G401 (cell line): ENCODE results near the gene INSL3. TPM values are rescaled to one million over a fixed set of nuclear protein-coding genes. Genes with fewer than 3 reads are reported as not detected.
"Not testable (repeated sequence)": the region's sequence is repeated elsewhere in the genome, so short reads cannot be mapped to it uniquely, and the experiment has no call there.

Experiments
- DNase-seq: peaks from one replicate; pipeline ENCODE4 v3.0.0-alpha.2; 2015; ENCODE audit warnings: low spot score
- in situ Hi-C: cut with HindIII; loops from 2 replicates; pipeline ENCODE4 v1.10.0; 2016; ENCODE audit warnings: low sequenced_read_pairs, mixed read lengths
- total RNA-seq: library from RNA; depleted of rRNA; stranded (reverse); fragments of >200 nt; shearing (Covaris generic); gene quantifications from 2 replicates; pipeline ENCODE4 v1.2.3, GENCODE V29; 2014

The INSL3 gene
- total RNA-seq, 1 experiment from 2014 or later: not detected

DNA sequence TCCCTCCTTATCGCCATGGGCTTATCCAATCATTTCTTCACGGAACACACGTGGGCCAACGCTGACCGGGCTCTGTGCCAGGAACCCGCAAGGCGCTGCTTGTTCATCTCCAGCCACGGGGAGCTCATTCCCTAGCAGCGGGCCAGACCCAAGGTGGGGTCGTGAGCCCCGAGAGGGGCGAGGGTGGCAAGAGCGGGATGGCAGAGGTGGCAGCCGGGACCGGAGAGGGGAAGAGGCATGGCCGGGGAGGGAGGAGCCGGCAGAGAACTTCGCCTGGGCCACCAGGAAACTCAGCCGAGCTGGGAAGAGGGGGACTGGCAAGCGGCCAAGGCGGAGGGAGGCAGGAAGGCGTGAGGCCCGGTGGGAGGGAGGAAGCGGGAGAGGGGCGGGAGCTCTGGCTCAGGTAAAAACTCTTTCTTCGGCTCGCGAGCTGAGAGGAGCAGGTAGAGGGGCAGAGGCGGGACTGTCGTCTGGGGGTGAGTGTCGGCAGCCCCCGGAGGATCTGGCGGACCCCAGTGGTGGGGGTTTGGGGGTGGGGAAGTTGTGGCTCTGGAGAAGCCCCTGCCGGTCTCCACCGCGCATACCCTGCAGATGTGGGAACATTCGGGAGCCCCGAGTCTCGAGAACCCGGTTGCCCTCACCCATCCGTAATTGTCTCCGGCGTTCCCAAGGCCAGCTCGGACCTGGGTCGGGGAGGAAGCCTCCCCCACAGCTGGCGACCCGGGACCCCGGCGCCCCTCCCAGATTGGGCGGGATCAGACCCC, 26.4 kb downstream of the INSL3 start, which contains the start of gene B3GNT3:
Gene B3GNT3 (plus strand): TSS at position 408 of the 764 bp plus-strand sequence. CDS start 12,670 bp downstream, outside the sequence.
- in situ Hi-C loops: no loop called here
- DNase-seq: no peak

DNA sequence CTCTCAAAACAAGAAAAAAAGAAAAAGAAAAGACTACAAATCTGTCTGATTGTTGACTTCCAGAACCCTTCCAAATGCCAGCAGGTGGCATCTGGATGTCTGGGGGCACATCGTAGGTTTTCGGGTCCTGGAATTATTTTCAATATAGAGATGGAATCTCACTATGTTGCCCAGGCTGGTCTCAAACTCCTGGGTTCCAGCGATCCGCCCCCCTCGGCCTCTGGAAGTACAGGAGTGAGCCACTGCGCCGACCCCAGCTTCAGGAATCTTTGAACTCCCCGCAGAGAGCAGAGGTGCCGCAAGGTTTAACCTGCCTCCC, 26.9 kb downstream of the INSL3 start:
- no peak for DNase-seq

DNA sequence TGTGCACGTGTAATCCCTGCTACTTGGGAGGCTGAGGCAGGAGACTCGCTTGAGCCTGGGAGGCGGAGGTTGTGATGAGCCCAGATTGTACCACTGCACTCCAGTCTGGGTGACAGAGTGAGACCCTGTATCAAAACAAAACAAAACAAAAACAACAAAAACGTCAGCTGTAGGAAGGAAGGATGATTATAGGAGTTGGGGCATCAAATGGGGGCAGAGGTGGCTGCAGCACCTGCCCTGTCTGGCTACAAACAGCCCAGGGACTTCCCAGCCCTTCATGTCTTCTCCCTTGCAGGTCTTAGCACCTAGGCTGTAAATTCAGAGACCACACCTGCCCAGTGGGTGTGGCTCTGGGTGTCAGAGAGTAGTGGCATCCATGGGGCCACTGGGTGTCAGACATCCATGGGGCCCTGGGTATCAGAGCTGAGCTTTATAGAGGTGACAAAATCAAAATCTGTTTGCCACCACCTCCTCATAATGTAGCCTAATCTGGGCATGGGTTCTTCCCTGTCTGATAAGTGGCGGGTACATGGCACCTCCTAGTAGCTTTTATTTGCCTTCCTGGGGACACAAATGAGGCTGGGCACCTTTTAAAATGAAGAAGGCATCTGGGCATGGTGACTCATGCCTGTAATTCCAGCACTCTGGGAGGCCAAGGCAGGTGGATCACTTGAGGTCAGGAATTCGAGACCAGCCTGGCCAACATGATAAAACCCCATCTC, 31.1 kb downstream of the INSL3 start:
- in situ Hi-C loops: no loop called here

More for the DNA sequence above, 26.9 kb downstream of the INSL3 start:
- in situ Hi-C loops: no loop called here

DNA sequence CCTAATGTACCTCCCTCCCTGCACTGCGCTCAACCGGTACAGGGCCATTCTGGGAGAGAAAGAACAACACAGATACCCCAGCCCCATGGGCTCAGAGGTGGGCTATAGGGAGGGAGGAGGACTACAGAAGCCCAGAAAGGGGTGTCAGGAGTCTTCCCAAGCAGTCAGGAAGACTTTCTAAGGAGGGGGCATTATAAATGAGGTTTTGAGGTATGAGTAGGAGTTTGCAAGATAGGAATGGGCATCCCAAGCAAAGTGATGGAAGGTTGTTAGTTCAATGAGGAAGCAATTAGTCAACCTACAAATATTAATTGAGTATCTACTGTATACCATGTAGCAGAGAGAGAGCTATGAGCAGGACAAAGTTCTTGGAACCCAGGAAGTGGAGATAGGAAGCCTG, 32.7 kb downstream of the INSL3 start:
- DNase-seq: no peak
- in situ Hi-C loops: no loop called here

More for the DNA sequence above, 31.1 kb downstream of the INSL3 start:
- DNase-seq: no peak

DNA sequence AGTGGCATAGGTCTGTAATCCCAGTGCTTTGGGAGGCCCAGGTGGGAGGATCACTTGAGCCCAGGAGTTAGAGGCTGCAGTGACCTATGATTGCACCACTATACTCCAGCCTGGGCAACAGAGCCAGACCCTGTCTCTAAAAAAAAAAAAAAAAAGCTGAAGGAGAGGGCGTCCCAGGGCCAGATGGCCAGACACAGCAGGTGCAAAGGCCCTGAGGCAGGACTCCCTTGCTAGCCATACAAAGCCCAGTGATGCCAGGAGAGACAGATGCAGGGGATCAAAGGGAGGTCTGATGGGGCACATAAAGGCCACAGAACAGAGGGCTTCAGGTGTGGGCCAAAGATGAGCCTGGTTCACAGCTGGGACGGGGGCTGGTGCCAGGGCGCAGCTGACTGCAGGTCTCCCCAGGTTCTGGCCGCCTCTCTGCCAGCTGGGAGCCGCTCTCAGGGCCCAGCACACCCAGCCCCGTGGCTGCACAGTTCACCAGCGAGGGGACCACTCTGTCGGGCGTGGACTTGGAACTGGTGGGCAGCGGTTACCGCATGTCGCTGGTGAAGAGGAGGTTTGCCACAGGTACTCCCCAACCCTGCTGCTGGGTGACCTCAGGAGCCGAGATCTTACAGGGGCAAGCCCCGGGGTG, 33.9 kb downstream of the INSL3 start:
- in situ Hi-C loops: no loop called here
- no peak for DNase-seq

DNA sequence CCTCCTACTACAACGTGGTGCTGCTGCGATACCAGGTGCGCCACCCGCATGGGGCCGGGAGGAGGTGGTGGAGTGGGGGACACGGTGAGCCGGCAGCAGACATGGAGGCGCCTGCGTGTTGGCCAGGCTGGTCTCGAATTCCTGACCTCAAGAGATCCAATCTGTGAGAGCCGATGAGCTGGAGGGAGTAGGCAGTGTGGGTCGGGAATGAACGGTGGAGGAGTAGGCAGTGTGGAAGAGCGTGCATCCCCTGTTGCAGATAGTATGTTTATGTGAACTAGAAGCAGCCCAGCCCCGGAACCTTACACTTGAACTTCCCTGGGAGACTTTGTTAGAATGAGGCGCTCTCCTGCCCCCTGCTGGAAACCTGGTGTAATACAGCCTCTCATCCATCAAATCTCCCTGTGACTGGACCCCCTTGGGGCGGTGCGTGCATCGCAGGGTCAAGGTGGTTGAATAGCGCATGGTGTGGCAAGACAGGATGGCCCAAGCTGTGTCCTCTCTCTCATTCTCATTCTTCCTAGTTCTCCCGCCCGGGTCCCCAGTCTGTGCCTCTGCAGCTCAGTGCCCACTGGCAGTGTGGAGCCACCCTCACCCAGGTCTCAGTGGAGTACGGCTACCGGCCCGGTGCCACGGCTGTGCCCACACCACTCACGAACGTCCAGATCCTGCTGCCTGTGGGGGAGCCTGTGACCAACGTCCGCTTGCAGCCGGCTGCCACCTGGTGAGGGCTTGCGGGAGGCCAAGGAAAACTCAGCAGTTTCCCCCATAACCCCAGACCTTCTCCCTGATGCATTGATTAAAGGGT, 36.9 kb downstream of the INSL3 start:
- in situ Hi-C loops: no loop called here
- DNase-seq: peak; percentile 83

DNA sequence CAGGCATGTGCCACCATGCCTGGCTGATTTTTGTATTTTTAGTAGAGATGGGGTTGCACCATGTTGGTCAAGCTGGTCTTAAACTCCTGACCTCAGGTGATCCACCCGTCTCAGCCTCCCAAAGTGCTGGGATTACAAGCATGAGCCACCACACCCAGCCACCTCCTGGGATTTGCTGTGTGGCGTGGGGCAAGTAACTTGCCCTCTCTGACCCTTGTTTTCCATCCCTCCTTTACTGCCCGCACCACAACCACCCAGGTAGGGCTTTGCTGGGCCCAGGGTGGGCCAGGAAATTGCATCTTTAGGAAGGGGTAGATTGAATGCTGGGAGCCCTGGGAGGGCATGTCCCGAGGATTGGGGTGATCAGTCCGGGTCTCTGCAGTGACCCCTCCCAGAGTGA, 37.6 kb downstream of the INSL3 start:
- in situ Hi-C loops, DNase-seq: not testable (repeated sequence)

DNA sequence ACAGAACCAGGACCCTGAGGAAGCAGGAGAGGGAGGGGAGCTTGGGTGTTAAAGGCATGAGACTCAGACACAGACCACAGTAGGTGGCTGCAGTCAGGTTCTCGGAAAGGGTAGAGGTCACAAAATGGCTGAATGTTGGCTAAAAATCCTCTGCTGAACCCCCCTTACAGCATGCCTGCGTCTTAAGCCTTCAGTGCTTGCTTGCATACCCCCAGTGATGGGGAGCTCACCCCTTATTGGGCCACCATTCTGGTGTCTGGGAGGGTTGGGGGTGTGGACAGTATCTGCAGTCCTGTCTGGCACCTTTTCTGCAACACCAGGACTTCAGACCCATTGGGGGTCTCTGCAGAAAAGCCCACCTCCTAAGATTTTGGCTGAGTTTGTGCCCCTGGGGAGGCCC, 40.5 kb downstream of the INSL3 start:
- in situ Hi-C loops: no loop called here

DNA sequence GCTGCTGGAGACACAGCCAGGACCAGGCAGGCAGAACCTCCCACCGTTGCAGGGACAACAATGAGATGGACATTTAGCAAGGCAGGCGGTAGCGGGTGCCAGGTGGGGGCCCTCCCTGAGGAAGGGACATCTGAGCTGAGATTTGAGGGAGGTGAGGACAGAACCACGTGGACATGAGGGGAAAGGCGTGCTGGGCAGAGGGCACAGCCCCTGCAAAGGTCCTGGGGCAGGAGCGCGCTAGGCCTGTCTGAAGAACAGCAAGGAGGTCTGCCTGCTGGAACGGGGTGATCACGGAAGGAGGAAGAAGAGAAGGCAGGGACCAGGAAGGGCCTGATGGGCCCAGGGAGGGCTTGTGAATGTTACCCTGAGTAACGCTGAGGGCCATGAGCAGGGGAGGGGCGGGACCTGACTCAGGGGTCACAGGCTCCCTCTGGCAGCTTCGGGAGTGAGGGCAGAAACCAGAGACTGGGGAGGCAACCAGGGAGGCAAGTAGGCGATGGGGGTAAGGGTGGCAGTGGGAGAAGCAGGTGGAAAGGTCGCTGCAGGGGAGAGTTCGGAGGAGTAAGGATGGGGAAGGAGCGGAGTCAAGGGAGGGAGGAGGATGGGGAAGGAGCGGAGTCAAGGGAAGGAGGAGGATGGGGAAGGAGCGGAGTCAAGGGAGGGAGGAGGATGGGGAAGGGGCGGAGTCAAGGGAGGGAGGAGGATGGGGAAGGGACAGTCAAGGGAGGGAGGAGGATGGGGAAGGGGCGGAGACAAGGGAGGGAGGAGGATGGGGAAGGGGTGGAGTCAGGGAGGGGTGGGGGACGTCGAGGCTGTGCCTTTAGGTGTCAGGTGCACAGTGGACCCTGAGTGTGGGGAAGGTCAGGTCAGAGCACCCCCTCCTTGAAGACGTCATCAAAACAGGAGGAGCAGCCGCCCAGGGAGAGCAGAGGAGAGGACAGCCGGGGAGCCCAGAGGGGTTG, 42.1 kb downstream of the INSL3 start:
- in situ Hi-C loops: no loop called here

More for the DNA sequence above, 40.5 kb downstream of the INSL3 start:
- DNase-seq: no peak

DNA sequence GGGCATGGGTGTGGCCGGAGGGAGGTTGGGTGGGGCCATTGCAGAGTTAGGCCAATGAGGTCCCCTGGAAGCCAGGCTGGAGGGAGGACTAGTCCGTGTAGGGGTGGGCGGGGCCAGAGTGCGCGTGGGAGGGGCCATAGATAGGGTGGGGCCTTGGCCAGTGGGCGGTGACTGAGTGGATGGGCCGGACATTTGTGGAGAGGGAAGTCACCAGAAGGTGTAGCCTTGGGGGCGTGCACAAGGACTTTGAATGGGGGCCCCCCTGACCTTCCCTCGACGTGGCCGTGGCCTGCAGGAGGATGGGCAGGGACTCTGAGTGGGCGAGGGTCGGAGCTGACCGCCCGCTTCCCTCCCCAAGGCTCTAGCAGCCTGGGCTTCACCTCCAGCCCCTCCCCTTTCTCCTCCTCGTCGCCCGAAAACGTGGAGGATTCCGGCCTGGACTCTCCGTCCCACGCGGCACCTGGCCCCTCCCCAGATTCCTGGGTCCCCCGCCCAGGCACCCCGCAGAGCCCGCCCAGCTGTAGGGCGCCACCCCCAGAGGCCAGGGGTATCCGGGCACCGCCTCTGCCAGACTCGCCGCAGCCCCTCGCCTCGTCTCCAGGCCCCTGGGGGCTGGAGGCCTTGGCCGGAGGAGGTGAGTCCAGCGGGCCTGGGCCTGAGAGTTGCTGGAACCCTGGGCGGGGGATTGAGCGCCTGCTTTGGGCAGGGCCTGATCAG, 42.9 kb downstream of the INSL3 start:
- in situ Hi-C loops: no loop called here
- no peak for DNase-seq

More for the DNA sequence above, 42.1 kb downstream of the INSL3 start:
- peak; percentile 81 for DNase-seq

DNA sequence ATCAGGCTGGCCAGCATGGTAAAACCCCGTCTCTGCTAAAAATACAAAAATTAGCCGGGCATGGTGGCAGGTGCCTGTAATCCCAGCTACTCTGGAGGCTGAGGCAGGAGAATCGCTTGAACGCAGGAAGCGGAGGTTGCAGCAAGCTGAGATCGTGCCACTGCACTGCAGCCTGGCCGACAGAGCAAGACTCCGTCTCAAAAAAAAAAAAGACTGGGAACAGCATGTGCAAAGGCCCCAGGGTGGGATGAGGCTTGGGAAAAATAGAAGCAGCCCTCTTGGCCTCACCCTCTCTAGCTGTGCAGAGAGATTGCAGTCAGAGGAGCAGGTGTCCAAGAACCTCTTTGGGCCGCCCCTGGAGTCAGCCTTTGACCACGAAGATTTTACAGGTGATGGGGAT, 43.5 kb downstream of the INSL3 start:
- DNase-seq, in situ Hi-C loops: not testable (repeated sequence)

DNA sequence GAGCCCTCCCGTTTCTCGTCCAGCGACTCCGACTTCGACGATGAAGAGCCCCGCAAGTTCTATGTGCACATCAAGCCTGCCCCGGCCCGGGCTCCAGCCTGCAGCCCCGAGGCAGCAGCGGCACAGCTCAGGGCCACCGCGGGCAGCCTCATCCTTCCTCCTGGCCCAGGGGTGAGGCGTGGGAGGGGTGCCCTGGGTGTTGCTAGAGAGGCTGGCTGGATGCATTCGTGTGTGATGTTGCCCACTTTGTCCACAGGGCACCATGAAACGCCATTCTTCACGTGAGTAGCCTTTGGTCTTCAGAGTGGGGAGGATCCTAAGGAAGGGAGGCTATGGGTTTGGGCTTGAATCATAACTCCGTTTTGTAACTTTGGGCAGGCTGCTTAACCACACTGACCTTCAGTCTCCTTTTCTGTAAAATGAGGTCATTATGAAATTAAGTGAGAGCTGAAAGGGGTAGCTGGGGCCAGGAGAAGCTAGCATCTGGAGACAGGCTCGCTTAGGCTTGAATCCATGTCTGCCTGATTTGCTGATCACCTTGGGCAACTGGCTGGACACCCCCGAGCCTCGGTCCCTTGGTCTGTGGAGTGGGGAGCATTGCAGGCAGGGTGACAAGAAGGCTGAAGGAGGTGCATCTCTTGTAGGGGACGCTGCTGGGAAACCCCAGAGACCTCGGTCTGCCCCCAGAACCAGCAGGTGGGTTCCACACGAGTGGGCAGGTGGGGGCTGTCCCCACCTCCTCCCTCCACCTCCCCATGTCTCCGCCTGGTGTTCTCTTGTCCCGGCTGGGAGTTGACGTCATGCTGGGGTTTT, 45.1 kb downstream of the INSL3 start:
- in situ Hi-C loops: no loop called here
- DNase-seq: no peak

DNA sequence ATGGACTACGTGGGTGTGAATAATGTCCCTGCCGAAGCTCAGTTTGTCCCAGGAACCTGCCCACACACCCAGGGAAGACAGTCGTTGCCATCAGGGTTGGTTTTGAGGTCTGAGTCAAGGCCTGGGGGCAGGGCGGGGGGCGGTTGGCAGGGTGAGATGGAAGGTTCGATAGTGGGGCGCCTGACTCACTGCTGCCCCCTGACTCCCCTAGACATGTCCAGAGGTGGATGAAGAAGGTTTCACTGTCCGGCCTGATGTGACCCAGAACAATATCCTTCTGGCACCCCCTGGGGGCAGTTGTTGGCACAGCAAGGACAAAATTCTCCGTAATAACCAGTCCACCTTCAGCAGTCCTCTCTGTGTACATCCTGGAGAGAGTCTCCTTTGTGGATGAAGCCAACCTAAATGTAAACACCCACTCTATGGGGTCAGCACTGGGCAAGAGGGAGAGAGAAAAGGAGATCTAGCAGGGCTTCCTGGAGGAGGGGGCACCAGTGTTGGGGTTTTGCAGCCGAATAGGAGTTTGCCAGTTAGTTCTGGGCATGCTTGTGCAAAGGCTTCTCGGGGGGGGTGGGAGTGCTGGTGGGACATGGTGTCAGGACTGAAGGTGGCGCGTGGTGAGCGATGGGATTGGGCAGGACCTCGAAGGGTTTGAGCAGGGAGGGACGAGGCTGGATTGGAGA, 45.9 kb downstream of the INSL3 start:
- in situ Hi-C loops: no loop called here
- peak; percentile 42 for DNase-seq

DNA sequence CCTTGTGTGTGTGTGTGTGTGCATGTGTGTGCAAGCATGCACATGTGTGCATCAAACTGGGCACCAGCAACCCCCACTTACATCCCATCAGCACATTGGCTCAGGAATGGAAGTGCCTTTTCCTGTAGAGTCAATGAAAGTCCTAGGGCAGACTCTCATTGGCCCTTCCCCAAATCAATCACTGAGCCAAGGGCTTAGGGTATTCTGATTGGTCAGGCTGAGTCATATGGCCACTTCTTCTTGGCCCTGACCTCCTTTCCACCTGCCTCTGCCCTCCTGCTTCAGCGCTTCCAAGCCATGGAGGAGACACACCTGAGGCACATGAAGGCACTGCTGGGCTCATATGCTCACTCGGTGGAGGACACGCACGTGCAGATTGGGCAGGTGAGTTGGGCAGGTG, 49.1 kb downstream of the INSL3 start:
- DNase-seq: no peak
- in situ Hi-C loops: no loop called here

DNA sequence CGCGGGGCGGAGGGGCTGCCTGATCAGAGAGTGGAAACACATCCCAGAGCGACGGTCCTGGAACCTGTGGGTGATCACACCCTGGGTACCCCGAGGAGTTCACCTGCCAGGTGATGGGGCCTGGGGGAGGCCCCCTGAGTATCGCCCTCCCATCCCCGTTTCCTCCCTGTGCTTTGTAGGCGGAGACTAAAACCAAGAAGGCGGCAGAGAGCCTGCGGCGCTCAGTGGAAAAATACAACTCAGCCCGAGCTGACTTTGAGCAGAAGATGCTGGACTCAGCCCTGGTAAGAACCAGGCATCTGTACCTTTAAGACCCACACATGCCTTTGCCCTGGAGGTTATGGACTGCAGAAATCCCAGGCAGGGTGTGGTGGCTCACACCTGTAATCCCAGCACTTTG, 50.7 kb downstream of the INSL3 start:
- in situ Hi-C loops: no loop called here

DNA sequence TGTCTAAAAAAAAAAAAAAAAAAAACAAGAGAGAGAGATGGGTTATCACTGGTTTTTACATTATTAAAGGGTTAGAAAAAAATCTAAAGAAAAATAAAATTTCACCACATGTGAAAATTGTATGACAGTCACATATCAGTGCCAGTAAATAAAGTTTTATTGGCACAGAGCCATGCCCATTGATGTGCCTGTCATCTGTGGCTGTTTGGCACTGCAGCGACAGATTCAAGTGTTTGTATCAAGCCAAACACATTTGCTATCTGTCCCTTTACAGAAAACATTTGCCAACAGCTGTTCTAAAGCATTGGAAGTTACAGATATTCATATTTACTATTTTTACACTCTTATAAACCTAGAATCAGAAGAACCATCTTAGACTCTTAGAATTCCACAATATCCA, 53.8 kb downstream of the INSL3 start:
- no peak for DNase-seq
- in situ Hi-C loops: no loop called here

More for the DNA sequence above, 50.7 kb downstream of the INSL3 start:
- DNase-seq: no peak
